Esophagus muscularis mucosa (tissue), 4 donors: Measurements from ENCODE around the gene CYP26B1.

Source experiments
- CTCF ChIP-seq, 3 experiments: fragments of 200-600 bp in 2 of 3; fragments of 450-650 bp in 1 of 3; sonication (generic) in 2 of 3; IDR thresholded peaks; one replicate each; pipeline ENCODE4 v1.5.1; 2017 to 2019; ENCODE audit warnings: antibody characterized with exemption in 3 of 3, mild to moderate bottlenecking in 2 of 3, moderate library complexity in 1 of 3
- EP300 ChIP-seq: sonication (generic); formaldehyde crosslinking; IDR thresholded peaks from one replicate; pipeline ENCODE4 v1.6.1; 2017; ENCODE audit warnings: antibody characterized with exemption
- POLR2AphosphoS5 ChIP-seq, 2 donors: sonication (generic); formaldehyde crosslinking; IDR thresholded peaks; one replicate each; pipeline ENCODE4 v1.6.1; 2017; ENCODE audit warnings: antibody characterized with exemption in 2 of 2

DNA sequence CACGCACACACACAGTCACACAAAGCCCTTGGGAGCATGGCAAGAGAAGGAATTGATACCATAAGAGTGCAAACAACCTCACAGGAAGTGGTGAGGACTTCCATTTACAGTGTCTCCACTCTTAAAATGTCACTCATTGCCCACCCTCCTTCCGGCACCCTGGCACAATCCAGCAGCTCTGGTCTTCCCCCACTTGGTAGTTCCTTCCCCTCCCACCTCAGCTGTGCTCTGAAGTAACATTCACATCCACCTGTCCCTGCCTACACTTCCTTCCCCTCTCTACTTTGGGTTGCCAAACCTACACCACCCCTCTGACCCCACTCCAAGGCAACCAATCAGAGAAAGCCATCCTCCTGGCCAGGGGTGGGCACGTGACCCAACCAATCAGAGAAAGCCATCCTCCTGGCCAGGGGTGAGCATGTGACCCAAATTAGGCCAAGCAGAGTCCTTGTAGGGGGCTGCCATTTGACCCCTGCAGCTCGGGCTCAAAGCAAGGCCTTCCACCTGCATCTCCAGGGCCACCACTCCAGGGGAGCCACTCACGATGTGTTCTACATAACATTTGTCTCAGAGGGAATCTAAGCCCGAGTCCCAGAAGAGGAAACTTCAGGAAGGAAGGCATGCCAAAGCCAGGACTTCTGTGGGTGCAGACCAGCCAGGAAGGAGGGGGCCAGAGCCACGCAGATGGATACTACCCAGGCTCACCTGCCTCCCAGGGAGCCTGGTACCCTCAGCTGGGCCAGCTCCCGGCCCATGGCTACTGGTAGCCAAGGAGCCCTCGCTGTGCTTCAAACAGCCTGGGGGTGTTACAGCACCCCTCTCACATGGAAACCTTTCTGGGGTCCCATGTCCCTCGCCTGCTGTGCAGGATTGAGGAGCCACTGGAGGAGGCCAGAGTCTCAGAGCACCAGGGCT lies 21.2 kb downstream of the CYP26B1 start:
- TF ChIP-seq POLR2AphosphoS5 (IDR thresholded peaks at IDR 0.05) = no peak
- no peak for TF ChIP-seq EP300
- TF ChIP-seq CTCF (IDR thresholded peaks at IDR 0.05) = no peak
